Measurements from ENCODE around the gene RALGPS2.

The RALGPS2 gene

DNA sequence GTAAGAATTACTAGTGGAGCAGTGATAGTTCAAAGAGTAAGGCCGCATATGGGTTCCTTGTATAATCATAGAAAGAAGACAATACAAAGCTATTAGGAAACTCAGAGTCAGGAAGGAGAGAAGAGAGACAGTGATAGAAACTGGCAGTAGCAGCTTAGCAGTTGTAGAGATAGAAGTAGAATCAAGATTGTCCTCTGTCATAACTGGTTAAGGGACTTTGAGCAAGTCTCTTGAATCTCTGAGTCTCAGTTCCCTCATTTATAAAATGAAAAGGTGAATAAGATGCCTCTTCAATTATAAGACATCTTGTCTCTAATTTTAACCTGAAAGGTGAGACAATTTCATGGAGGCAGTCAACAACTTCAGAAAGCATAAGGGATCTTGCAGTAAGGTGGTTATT is 6.5 kb upstream of the RALGPS2 start:
- 100% methylated on average over 1 of the region's 1 CpG for WGBS, 2 experiments
- Histone ChIP-seq H3K4me3 (ENCODE audit: insufficient read depth, low read depth, low read length) (no peak overlapping the region), H3K9me3 (ENCODE audit: control insufficient read depth, low read length) (no peaks in the 10 kb centered on the region), H3K27me3 (ENCODE audit: control insufficient read depth, insufficient read depth, low read length, poor library complexity, severe bottlenecking) (peaks cover 2% of the 10 kb centered on the region), H3K4me1 (ENCODE audit: control insufficient read depth, insufficient read depth, low read length) (no peaks in the 10 kb centered on the region), H3K36me3 (ENCODE audit: control insufficient read depth, insufficient read depth, low read length) (no peaks in the 10 kb centered on the region), H3K27ac (ENCODE audit: insufficient read depth, low read depth, low read length, poor library complexity, severe bottlenecking) (no peak overlapping the region)

DNA sequence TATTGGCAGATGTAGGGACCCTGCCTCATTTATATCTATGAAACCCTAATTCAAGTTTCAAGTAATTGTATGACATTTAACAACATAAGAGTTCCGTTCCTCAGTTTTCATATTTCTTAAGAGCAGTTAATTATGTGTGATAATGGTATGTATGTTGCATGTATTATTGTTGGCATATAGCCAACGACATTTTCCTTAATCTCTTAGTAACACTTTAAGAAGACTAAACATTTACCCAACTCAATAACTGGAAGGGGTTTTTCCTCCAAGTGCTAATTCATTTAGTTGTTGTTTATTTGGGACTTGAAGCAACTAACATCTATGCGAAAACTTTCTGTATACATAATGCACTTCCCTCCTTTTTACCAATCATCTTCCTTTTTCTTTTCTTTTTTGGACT is 1.5 kb upstream of the RALGPS2 start:
- Histone ChIP-seq H3K27me3 (ENCODE audit: control insufficient read depth, insufficient read depth, low read length, poor library complexity, severe bottlenecking) (peaks cover 14% of the 10 kb centered on the region), H3K4me1 (ENCODE audit: control insufficient read depth, insufficient read depth, low read length) (peaks cover 12% of the 10 kb centered on the region), H3K27ac (ENCODE audit: insufficient read depth, low read depth, low read length, poor library complexity, severe bottlenecking) (no peak overlapping the region), H3K4me3 (ENCODE audit: insufficient read depth, low read depth, low read length) (no peak overlapping the region), H3K9me3 (ENCODE audit: control insufficient read depth, low read length) (no peaks in the 10 kb centered on the region), H3K36me3 (ENCODE audit: control insufficient read depth, insufficient read depth, low read length) (no peaks in the 10 kb centered on the region)
- no CpG with 5 or more reads among the region's 3 CpGs for WGBS, 2 experiments

DNA sequence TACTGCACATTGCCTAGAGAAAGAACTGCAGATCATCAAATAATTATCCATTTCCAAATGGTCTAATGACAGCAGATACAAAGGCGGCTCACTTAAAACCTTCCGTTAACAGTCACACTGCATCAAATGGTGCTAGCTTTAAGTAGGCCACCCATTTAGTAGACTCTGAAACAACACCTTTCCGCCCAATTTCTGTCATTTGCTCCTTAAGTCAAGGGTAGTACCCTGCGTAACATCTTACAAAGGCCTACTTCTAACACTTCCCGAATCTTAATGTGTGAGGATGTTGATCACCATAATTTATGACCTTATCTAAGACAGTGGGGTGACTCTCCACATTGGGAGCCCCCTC is 692 bp upstream of the RALGPS2 start:
- peak overlapping the region; percentile 63 for H3K27ac ChIP-seq (ENCODE audit: insufficient read depth, low read depth, low read length, poor library complexity, severe bottlenecking)
- peak overlapping the region; percentile 76 for H3K4me3 ChIP-seq (ENCODE audit: insufficient read depth, low read depth, low read length)
- 73 to 85% methylated on average over 3 to 5 of the region's 5 CpGs for WGBS, 2 experiments
- no peaks in the 10 kb centered on the region for H3K36me3 ChIP-seq (ENCODE audit: control insufficient read depth, insufficient read depth, low read length)
- H3K4me1 ChIP-seq (ENCODE audit: control insufficient read depth, insufficient read depth, low read length): peaks cover 12% of the 10 kb centered on the region
- H3K27me3 ChIP-seq (ENCODE audit: control insufficient read depth, insufficient read depth, low read length, poor library complexity, severe bottlenecking): peaks cover 14% of the 10 kb centered on the region
- no peaks in the 10 kb centered on the region for H3K9me3 ChIP-seq (ENCODE audit: control insufficient read depth, low read length)

DNA sequence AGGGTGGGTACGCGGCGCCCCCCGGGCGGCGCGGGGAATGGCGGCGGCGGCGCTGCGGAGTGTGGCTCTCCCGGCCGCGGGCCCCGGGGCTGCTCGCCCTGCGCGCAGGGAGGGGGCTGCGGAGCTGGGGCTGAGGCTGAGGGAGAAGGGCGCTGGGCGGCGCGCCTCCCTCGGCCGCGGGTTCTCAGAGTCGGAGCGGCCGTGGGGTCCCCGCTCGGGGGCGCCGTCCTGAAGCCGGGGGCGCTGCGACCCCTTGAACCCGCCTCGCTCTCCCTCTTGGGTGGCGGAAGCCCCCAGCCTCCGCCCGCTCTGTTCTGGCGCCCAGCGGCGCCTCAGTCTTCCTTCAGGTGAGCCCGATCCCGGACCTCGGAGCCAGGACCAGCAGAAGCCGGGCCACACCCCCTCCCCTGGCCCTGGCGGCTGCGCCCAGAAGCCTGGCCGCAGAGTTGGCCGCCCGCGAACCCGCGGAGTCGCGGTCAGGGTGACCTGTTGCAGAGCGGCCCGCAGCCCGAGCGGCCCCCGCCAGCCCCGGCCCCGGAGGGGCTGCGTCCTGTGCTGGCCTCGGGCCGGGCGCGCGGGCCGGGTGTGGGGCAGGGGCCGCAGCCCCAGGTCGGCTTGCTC is 532 bp downstream of the RALGPS2 start:
- H3K36me3 ChIP-seq (ENCODE audit: control insufficient read depth, insufficient read depth, low read length): no peaks in the 10 kb centered on the region
- 0% methylated on average over 75 of the region's 75 CpGs for WGBS, 2 experiments
- peaks cover 14% of the 10 kb centered on the region for H3K27me3 ChIP-seq (ENCODE audit: control insufficient read depth, insufficient read depth, low read length, poor library complexity, severe bottlenecking)
- H3K9me3 ChIP-seq (ENCODE audit: control insufficient read depth, low read length): no peaks in the 10 kb centered on the region
- H3K27ac ChIP-seq (ENCODE audit: insufficient read depth, low read depth, low read length, poor library complexity, severe bottlenecking): peak overlapping the region; percentile 79
- peaks cover 12% of the 10 kb centered on the region for H3K4me1 ChIP-seq (ENCODE audit: control insufficient read depth, insufficient read depth, low read length)
- peak overlapping the region; percentile 76 for H3K4me3 ChIP-seq (ENCODE audit: insufficient read depth, low read depth, low read length)

DNA sequence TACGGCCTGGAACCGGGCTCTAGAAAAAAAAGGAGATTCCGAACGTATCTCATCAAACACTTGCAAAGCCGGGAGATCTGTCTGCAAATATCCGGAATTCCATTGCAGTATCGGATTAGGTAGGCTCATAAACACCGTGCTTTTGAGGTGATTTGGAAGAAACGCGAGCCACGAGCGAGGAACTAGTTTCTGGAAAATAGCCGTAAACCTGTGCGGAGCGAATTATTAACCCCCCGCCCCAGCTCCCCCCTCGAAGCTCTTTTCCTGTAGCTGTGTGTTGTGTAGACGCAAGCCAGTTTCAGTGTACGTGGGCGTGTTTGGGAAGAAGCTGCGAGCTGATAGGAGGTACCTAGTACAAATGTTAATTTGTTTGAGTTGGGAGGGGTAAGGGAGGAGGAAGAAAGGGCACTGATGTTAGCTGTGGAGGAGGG is 1.1 kb downstream of the RALGPS2 start:
- peak overlapping the region; percentile 79 for H3K27ac ChIP-seq (ENCODE audit: insufficient read depth, low read depth, low read length, poor library complexity, severe bottlenecking)
- peaks cover 14% of the 10 kb centered on the region for H3K27me3 ChIP-seq (ENCODE audit: control insufficient read depth, insufficient read depth, low read length, poor library complexity, severe bottlenecking)
- H3K9me3 ChIP-seq (ENCODE audit: control insufficient read depth, low read length): no peaks in the 10 kb centered on the region
- H3K4me3 ChIP-seq (ENCODE audit: insufficient read depth, low read depth, low read length): peak overlapping the region; percentile 76
- no peaks in the 10 kb centered on the region for H3K36me3 ChIP-seq (ENCODE audit: control insufficient read depth, insufficient read depth, low read length)
- 0 to 1% methylated on average over 21 of the region's 21 CpGs for WGBS, 2 experiments
- peaks cover 12% of the 10 kb centered on the region for H3K4me1 ChIP-seq (ENCODE audit: control insufficient read depth, insufficient read depth, low read length)

DNA sequence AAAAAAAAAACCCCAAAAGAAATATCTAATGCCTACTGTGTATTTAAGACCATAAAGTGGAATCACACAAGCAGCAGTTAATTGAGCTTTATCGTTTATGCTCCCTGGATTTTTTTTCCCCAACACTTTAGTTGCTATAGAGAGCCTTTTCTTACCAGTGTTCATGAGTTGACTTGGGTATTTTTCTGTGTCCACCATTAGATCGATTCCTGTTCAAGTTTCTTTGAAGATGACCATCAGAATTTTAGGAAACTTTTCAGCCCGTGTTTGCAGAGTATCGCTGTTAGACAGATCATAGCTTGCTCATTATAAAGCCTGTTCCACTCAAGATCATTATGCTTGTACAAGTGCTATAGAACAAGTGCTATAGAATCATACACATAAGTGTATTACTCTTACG is 1.5 kb downstream of the RALGPS2 start:
- Histone ChIP-seq H3K4me1 (ENCODE audit: control insufficient read depth, insufficient read depth, low read length) (peaks cover 12% of the 10 kb centered on the region), H3K27ac (ENCODE audit: insufficient read depth, low read depth, low read length, poor library complexity, severe bottlenecking) (no peak overlapping the region), H3K4me3 (ENCODE audit: insufficient read depth, low read depth, low read length) (peak overlapping the region; percentile 76), H3K9me3 (ENCODE audit: control insufficient read depth, low read length) (no peaks in the 10 kb centered on the region), H3K27me3 (ENCODE audit: control insufficient read depth, insufficient read depth, low read length, poor library complexity, severe bottlenecking) (peaks cover 14% of the 10 kb centered on the region), H3K36me3 (ENCODE audit: control insufficient read depth, insufficient read depth, low read length) (no peaks in the 10 kb centered on the region)
- WGBS, 2 experiments: 46% methylated on average over 5 of the region's 5 CpGs

DNA sequence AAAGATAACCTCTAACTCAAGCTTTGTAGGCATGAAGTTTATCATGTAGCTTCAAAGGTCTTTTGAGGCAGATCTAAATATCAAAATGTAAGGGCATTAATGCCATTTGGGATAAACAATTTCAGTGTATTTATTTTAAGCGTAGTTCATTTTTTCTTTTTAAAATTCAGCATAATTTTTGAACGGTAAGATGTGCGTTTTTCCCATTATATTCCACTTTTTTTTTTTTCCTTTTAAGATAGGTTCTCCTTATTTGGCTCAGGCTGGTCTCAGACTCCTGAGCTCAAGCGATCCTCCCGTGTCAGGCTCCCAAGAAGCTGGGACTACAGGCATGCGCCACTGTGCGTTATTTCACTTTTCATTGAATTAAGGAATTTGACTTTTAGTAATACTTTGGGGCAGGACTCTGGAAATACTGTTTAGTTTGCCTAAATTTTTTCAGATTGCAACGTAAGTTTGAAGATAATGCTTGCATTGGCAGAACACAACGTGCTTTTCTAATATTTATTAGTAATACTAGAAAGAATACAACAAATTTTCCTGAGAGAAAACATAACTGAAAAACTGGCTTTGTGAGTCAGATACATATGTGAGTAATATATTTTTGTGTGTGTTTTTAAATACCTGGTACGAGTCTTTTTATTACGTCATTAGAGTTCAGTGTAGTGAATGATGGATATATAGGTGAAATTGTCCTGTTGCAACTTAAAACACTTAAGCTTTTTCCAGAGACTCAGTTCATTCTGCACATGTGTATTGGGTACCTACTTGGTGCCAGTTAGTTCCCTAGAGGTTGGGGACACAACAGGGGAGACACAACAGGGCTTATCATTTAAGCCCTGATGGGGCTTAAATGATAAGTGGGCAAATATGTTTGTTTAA is 2.2 kb downstream of the RALGPS2 start:
- peaks cover 14% of the 10 kb centered on the region for H3K27me3 ChIP-seq (ENCODE audit: control insufficient read depth, insufficient read depth, low read length, poor library complexity, severe bottlenecking)
- H3K27ac ChIP-seq (ENCODE audit: insufficient read depth, low read depth, low read length, poor library complexity, severe bottlenecking): no peak overlapping the region
- peak overlapping the region; percentile 76 for H3K4me3 ChIP-seq (ENCODE audit: insufficient read depth, low read depth, low read length)
- 68 to 71% methylated on average over 9 to 10 of the region's 11 CpGs for WGBS, 2 experiments
- no peaks in the 10 kb centered on the region for H3K9me3 ChIP-seq (ENCODE audit: control insufficient read depth, low read length)
- no peaks in the 10 kb centered on the region for H3K36me3 ChIP-seq (ENCODE audit: control insufficient read depth, insufficient read depth, low read length)
- H3K4me1 ChIP-seq (ENCODE audit: control insufficient read depth, insufficient read depth, low read length): peaks cover 12% of the 10 kb centered on the region

DNA sequence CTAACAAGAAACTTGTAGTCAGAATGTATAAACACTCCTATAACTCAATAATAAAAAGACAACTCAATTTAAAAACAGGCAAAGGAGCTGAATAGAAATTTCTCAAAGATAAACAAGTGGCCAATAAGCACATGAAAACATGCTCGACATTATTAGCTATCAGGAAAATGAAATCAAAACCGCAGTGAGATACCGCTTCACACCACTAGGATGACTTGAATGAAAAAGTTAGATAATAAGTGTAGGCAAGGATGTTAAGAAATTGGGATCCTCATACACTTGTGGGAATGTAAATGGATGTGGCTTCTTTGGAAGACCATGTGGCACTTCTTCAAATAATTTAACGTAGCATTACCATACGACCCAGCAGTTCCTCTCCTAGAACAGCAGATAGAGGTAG is 8.9 kb downstream of the RALGPS2 start:
- Histone ChIP-seq H3K9me3 (ENCODE audit: control insufficient read depth, low read length) (peaks cover 2% of the 10 kb centered on the region), H3K27me3 (ENCODE audit: control insufficient read depth, insufficient read depth, low read length, poor library complexity, severe bottlenecking) (no peaks in the 10 kb centered on the region), H3K27ac (ENCODE audit: insufficient read depth, low read depth, low read length, poor library complexity, severe bottlenecking) (no peak overlapping the region), H3K36me3 (ENCODE audit: control insufficient read depth, insufficient read depth, low read length) (peaks cover 14% of the 10 kb centered on the region), H3K4me1 (ENCODE audit: control insufficient read depth, insufficient read depth, low read length) (no peaks in the 10 kb centered on the region), H3K4me3 (ENCODE audit: insufficient read depth, low read depth, low read length) (no peak overlapping the region)
- WGBS, 2 experiments: 96 to 98% methylated on average over 5 of the region's 5 CpGs

DNA sequence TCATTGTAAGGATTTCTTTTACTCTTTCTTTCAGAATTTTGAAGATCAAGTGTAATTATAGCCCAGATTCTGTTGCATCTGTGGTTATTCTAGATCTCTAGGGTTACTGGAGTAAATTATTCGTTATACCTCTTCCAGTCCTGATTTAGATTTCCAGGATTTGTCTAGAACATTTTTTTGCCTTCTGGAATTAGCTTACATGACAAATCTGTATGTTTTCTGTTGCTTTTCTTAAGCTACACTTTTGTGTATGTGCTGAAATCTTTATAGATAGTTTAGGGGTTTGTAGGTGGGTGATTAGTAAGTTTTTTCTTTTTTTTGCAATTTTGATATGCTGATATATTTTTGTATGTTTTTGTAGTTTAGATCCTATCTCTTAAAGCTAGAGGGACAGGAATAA is 13.7 kb downstream of the RALGPS2 start:
- 90 to 92% methylated on average over 1 of the region's 1 CpG for WGBS, 2 experiments
- peaks cover 27% of the 10 kb centered on the region for H3K36me3 ChIP-seq (ENCODE audit: control insufficient read depth, insufficient read depth, low read length)

DNA sequence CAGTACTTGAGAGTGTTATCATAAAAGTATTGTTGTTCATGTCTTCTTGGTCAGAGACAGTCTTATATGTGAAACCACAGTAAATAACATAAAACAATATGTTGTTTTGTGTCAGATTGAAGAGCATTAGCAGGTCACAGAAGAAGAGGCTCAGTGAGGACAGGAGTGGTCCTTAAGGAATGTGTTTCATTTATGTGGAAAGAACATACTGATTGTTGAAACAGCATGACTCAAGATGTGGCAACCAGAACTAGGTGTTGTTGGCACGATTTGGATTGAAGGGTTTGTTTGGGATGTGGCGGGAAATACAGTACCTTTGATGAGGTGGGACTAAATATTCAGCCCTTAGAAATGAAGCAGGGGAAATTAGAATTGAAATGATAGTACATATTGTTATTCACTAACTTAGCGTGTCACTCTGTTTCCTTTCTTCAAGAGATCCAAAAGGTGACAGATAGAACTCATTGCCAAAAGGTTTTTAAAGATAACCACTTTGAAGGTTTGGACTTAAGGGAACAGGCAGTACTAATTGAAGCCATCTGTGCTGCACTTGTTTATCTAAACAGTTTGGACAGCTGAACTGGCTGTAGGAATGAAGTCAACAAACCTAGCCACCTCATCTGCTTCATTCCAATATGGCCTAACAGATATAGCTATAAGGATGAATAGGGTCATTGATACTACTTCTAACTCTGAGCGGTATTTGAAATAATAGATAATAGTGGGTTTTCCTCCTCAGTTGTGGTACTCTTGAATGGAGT is 14.4 kb downstream of the RALGPS2 start:
- Histone ChIP-seq H3K9me3 (ENCODE audit: control insufficient read depth, low read length) (no peaks in the 10 kb centered on the region), H3K27ac (ENCODE audit: insufficient read depth, low read depth, low read length, poor library complexity, severe bottlenecking) (no peak overlapping the region), H3K4me3 (ENCODE audit: insufficient read depth, low read depth, low read length) (no peak overlapping the region), H3K36me3 (ENCODE audit: control insufficient read depth, insufficient read depth, low read length) (peaks cover 27% of the 10 kb centered on the region), H3K4me1 (ENCODE audit: control insufficient read depth, insufficient read depth, low read length) (no peaks in the 10 kb centered on the region), H3K27me3 (ENCODE audit: control insufficient read depth, insufficient read depth, low read length, poor library complexity, severe bottlenecking) (no peaks in the 10 kb centered on the region)
- 94 to 96% methylated on average over 4 of the region's 4 CpGs for WGBS, 2 experiments

More for the DNA sequence above, 13.7 kb downstream of the RALGPS2 start:
- Histone ChIP-seq H3K27me3 (ENCODE audit: control insufficient read depth, insufficient read depth, low read length, poor library complexity, severe bottlenecking) (no peaks in the 10 kb centered on the region), H3K4me1 (ENCODE audit: control insufficient read depth, insufficient read depth, low read length) (no peaks in the 10 kb centered on the region), H3K9me3 (ENCODE audit: control insufficient read depth, low read length) (peaks cover 2% of the 10 kb centered on the region), H3K27ac (ENCODE audit: insufficient read depth, low read depth, low read length, poor library complexity, severe bottlenecking) (no peak overlapping the region), H3K4me3 (ENCODE audit: insufficient read depth, low read depth, low read length) (no peak overlapping the region)
